Suprapubic skin (tissue), 4 donors: Measurements from ENCODE around the gene OS9. TPM values are rescaled to one million over a fixed set of nuclear protein-coding genes. Genes with fewer than 3 reads are reported as not detected.

Source experiments
- DNase-seq, 2 donors: peaks; one replicate each; pipeline ENCODE4 v3.0.0-alpha.2; 2019; ENCODE audit warnings: low spot score in 2 of 2
- H3K27ac ChIP-seq: fragments of 200-600 bp; sonication (generic); one replicate; pipeline ENCODE4 v1.5.1; 2019
- H3K27me3 ChIP-seq: fragments of 200-600 bp; sonication (generic); one replicate; pipeline ENCODE4 v1.5.1; 2019
- H3K36me3 ChIP-seq: fragments of 200-600 bp; sonication (generic); one replicate; pipeline ENCODE4 v1.5.1; 2019
- H3K4me1 ChIP-seq: fragments of 200-600 bp; sonication (generic); one replicate; pipeline ENCODE4 v1.5.1; 2019
- H3K4me3 ChIP-seq: fragments of 200-600 bp; sonication (generic); one replicate; pipeline ENCODE4 v1.5.1; 2019; ENCODE audit warnings: mild to moderate bottlenecking
- H3K9me3 ChIP-seq: fragments of 200-600 bp; sonication (generic); one replicate; pipeline ENCODE4 v1.5.1; 2019
- EP300 ChIP-seq: sonication (generic); formaldehyde crosslinking; IDR thresholded peaks from one replicate; pipeline ENCODE4 v1.6.1; 2017; ENCODE audit warnings: antibody characterized with exemption
- POLR2A ChIP-seq, 2 donors: fragments of 450-650 bp; IDR thresholded peaks; one replicate each; pipeline ENCODE4 v1.6.1; 2017; ENCODE audit warnings: antibody characterized with exemption in 2 of 2, mild to moderate bottlenecking in 2 of 2, moderate library complexity in 2 of 2
- POLR2AphosphoS5 ChIP-seq, 3 donors: sonication (generic); formaldehyde crosslinking; IDR thresholded peaks; one replicate each; pipeline ENCODE4 v1.6.1; 2017; ENCODE audit warnings: antibody characterized with exemption in 3 of 3
- WGBS: methylation state at CpG from one replicate; pipeline ENCODE4 v1.1.5; 2018; 5-methylcytosine and 5-hydroxymethylcytosine counted together
- total RNA-seq, 4 donors: library from RNA; depleted of rRNA; stranded (reverse); fragments of >200 nt; gene quantifications; one replicate each; pipeline ENCODE4 v1.1.0, GENCODE V29; 2016
- TF ChIP-seq, protein P1 (sequence below), 2 donors: fragments of 200-600 bp in 1 of 2; fragments of 450-650 bp in 1 of 2; sonication (generic) in 1 of 2; IDR thresholded peaks; one replicate each; pipeline ENCODE4 v1.5.1; 2016 to 2019; ENCODE audit warnings: antibody characterized with exemption in 2 of 2, mild to moderate bottlenecking in 1 of 2, moderate library complexity in 1 of 2

The OS9 gene
- total RNA-seq, 4 donors from 2014 or later = 165 to 282 (median 236) TPM

DNA sequence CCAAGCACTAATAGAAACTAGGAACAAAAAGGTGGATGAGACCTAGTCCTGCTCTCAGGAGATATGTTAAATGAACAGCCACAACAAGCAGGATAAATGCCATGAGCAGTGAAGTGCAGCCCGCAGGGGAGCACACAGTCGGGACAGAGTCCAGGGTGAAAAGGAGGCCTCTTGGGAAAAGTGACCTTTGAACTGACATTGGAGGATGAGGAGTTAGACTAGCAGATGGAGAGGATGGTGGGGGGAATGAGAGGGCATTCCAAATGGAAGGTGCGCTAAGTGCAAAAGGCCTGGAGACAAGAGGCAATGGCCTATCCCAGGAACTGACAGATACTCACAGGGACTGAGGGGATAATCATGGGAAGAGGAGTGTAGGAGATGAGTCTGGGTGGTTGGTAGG lies 4.5 kb downstream of the OS9 start:
- TF ChIP-seq POLR2A (IDR thresholded peaks at IDR 0.05) (no peak), EP300 (no peak), POLR2AphosphoS5 (IDR thresholded peaks at IDR 0.05) (no peak)
- TF ChIP-seq, protein P1, sequence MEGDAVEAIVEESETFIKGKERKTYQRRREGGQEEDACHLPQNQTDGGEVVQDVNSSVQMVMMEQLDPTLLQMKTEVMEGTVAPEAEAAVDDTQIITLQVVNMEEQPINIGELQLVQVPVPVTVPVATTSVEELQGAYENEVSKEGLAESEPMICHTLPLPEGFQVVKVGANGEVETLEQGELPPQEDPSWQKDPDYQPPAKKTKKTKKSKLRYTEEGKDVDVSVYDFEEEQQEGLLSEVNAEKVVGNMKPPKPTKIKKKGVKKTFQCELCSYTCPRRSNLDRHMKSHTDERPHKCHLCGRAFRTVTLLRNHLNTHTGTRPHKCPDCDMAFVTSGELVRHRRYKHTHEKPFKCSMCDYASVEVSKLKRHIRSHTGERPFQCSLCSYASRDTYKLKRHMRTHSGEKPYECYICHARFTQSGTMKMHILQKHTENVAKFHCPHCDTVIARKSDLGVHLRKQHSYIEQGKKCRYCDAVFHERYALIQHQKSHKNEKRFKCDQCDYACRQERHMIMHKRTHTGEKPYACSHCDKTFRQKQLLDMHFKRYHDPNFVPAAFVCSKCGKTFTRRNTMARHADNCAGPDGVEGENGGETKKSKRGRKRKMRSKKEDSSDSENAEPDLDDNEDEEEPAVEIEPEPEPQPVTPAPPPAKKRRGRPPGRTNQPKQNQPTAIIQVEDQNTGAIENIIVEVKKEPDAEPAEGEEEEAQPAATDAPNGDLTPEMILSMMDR (IDR thresholded peaks at IDR 0.05) = no peak
- no peak for DNase-seq
- Histone ChIP-seq H3K4me1 (peaks cover 11% of the 10 kb centered on the region), H3K4me3 (no peak overlapping the region), H3K27me3 (no peaks in the 10 kb centered on the region), H3K36me3 (peaks cover 50% of the 10 kb centered on the region), H3K9me3 (no peaks in the 10 kb centered on the region), H3K27ac (no peak overlapping the region)
- 94% methylated on average over 3 of the region's 3 CpGs for WGBS

DNA sequence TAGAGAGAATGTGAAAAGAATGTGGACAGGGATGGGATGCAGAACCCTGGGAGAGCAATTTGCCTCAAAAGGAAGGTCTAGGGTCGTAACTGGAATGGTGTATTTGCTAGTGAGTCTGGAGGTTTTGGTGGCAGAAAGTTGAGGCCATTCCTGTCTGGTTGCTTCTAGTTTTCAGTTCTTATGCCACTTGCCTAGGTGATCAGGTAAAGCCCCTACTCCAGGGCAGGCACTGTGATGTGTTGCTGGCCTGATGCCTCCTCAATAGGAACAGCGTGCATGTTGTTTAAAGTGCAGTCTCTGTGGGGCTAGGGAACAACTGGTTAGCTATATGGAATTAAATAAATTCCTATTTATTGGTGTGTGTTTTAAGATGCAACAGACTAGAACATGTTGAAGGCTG lies 6.4 kb downstream of the OS9 start:
- H3K4me3 ChIP-seq = no peak overlapping the region
- 98% methylated on average over 2 of the region's 2 CpGs for WGBS
- DNase-seq = no peak
- no peak overlapping the region for H3K27ac ChIP-seq
- H3K27me3 ChIP-seq = no peaks in the 10 kb centered on the region
- H3K4me1 ChIP-seq = no peaks in the 10 kb centered on the region
- H3K36me3 ChIP-seq = peaks cover 62% of the 10 kb centered on the region
- no peaks in the 10 kb centered on the region for H3K9me3 ChIP-seq
- TF ChIP-seq EP300 (no peak), POLR2AphosphoS5 (IDR thresholded peaks at IDR 0.05) (no peak), POLR2A (IDR thresholded peaks at IDR 0.05) (no peak)
- TF ChIP-seq, protein P1 (IDR thresholded peaks at IDR 0.05) = no peak

DNA sequence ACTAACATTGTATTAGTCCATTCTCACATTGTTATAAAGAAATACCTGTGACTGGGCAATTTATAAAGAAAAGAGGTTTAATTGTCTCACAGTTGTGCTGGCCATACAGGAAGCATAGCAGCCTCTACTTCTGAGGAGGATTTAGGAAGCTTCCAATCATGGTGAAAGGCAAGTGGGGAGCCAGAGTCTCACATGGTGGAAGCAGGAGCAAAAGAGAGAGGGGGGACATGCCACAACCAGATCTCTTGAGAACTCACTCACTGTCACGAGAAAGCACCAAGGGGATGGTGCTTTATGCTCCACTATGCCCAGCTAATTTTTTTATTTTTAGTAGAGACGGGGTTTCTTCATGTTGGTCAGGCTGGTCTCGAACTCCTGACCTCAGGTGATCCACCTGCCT lies 13.3 kb downstream of the OS9 start:
- H3K27ac ChIP-seq = no peak overlapping the region
- TF ChIP-seq POLR2A (IDR thresholded peaks at IDR 0.05) (no peak), EP300 (no peak), POLR2AphosphoS5 (IDR thresholded peaks at IDR 0.05) (no peak)
- TF ChIP-seq, protein P1 (IDR thresholded peaks at IDR 0.05) = no peak
- no peaks in the 10 kb centered on the region for H3K4me1 ChIP-seq
- DNase-seq = no peak
- WGBS = 83% methylated on average over 3 of the region's 3 CpGs
- H3K4me3 ChIP-seq = no peak overlapping the region
- H3K27me3 ChIP-seq = no peaks in the 10 kb centered on the region
- peaks cover 42% of the 10 kb centered on the region for H3K36me3 ChIP-seq
- H3K9me3 ChIP-seq = no peaks in the 10 kb centered on the region

DNA sequence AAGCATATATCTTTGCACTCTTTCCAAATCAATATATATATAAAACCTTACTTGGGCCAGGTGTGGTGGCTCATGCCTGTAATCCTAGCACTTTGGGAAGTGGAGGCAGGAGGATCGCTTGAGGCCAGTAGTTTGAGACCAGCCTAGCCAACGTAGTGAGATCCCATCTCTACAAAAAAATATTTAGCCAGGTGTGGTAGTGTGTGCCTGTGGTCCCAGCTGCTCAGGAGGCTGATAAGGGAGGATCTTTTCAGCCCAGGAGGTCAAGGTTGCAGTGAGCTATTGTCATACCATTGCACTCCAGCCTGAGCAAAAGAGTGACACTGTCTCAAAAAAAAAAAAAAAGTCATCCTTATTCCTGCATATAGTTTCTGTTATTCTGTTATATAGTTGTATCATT lies 14.4 kb downstream of the OS9 start:
- no peaks in the 10 kb centered on the region for H3K9me3 ChIP-seq
- TF ChIP-seq, protein P1 (IDR thresholded peaks at IDR 0.05) = no peak
- TF ChIP-seq EP300 (no peak), POLR2A (IDR thresholded peaks at IDR 0.05) (no peak), POLR2AphosphoS5 (IDR thresholded peaks at IDR 0.05) (no peak)
- no peak for DNase-seq
- WGBS = 95% methylated on average over 2 of the region's 2 CpGs
- H3K4me1 ChIP-seq = no peaks in the 10 kb centered on the region
- H3K27me3 ChIP-seq = no peaks in the 10 kb centered on the region
- H3K36me3 ChIP-seq = peaks cover 31% of the 10 kb centered on the region
- no peak overlapping the region for H3K4me3 ChIP-seq
- H3K27ac ChIP-seq = no peak overlapping the region

DNA sequence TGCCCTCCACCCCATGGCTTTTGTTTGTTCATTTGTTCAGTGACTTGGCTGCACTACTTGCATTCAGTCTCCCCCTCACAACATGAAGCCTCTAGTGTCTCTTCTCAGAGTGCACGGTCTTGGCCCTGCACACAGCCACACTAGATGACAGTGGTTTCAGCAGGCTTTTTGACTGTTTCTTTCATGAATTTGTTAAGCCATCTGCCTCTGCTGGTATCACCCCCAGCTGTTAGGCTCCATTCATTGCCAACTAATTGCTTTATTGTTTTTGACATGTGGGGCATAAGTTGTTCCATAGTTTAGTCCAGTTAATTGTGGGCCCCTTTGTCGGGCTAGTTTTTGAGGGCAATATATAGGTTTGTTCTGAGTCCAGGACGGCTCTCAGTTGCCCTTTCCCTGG lies 18.8 kb downstream of the OS9 start:
- Histone ChIP-seq H3K9me3 (no peaks in the 10 kb centered on the region), H3K27ac (no peak overlapping the region), H3K27me3 (no peaks in the 10 kb centered on the region), H3K36me3 (peaks cover 50% of the 10 kb centered on the region), H3K4me3 (no peak overlapping the region), H3K4me1 (no peaks in the 10 kb centered on the region)
- TF ChIP-seq POLR2AphosphoS5 (IDR thresholded peaks at IDR 0.05) (no peak), EP300 (no peak), POLR2A (IDR thresholded peaks at IDR 0.05) (no peak)
- TF ChIP-seq, protein P1 (IDR thresholded peaks at IDR 0.05) = no peak
- DNase-seq = no peak
- 92% methylated on average over 3 of the region's 3 CpGs for WGBS
